ENCODE data around the gene LCE3E.
A peak's percentile ranks its signal among the peaks of the same experiment; 100 is the strongest.

Gene LCE3E

GRCh38 chr1:152546704-152547103 is 19.9 kb downstream of the LCE3E start:
- TF ChIP-seq SPI1 (IDR thresholded peaks at IDR 0.05; ENCODE audit: borderline replicate concordance, low read depth) (no peak), REST (IDR thresholded peaks at IDR 0.05; ENCODE audit: insufficient replicate concordance, low read depth) (no peak), GABPA (IDR thresholded peaks at IDR 0.05; ENCODE audit: low read depth) (peak; percentile 81), POLR2AphosphoS5 (IDR thresholded peaks at IDR 0.05; ENCODE audit: low read depth) (no peak), CTCF (IDR thresholded peaks at IDR 0.05; ENCODE audit: insufficient read depth, low read length) (no peak)
- peak; percentile 14 to 52 for DNase-seq (ENCODE audit: low read depth in 1 of 2, low spot score in 1 of 2)
- no peak overlapping the region for H3K4me3 ChIP-seq (replicated peaks; ENCODE audit: insufficient read depth, low read length)
- no peak overlapping the region for H3K27ac ChIP-seq (replicated peaks)
- no peaks in the 10 kb centered on the region for H3K27me3 ChIP-seq (ENCODE audit: insufficient read depth, poor library complexity, severe bottlenecking)

- Histone ChIP-seq H3K27ac (replicated peaks) (no peak overlapping the region), H3K27me3 (ENCODE audit: insufficient read depth, poor library complexity, severe bottlenecking) (no peaks in the 10 kb centered on the region), H3K4me3 (replicated peaks; ENCODE audit: insufficient read depth, low read length) (no peak overlapping the region)
- no peak for DNase-seq (ENCODE audit: low read depth in 1 of 2, low spot score in 1 of 2)
- TF ChIP-seq GABPA (IDR thresholded peaks at IDR 0.05; ENCODE audit: low read depth) (no peak), CTCF (IDR thresholded peaks at IDR 0.05; ENCODE audit: insufficient read depth, low read length) (no peak), POLR2AphosphoS5 (IDR thresholded peaks at IDR 0.05; ENCODE audit: low read depth) (no peak), REST (IDR thresholded peaks at IDR 0.05; ENCODE audit: insufficient replicate concordance, low read depth) (no peak), SPI1 (IDR thresholded peaks at IDR 0.05; ENCODE audit: borderline replicate concordance, low read depth) (no peak)
These were observed 22.8 kb downstream of the LCE3E start for GRCh38 chr1:152543820-152544219.

GRCh38 chr1:152539901-152540300 is 26.7 kb downstream of the LCE3E start:
- no peak for TF ChIP-seq SPI1 (IDR thresholded peaks at IDR 0.05; ENCODE audit: borderline replicate concordance, low read depth)
- no peak for TF ChIP-seq GABPA (IDR thresholded peaks at IDR 0.05; ENCODE audit: low read depth)
- no peak for TF ChIP-seq CTCF (IDR thresholded peaks at IDR 0.05; ENCODE audit: insufficient read depth, low read length)
- no peak for DNase-seq (ENCODE audit: low read depth in 1 of 2, low spot score in 1 of 2)
- Histone ChIP-seq H3K27me3 (ENCODE audit: insufficient read depth, poor library complexity, severe bottlenecking) (no peaks in the 10 kb centered on the region), H3K4me3 (replicated peaks; ENCODE audit: insufficient read depth, low read length) (no peak overlapping the region), H3K27ac (replicated peaks) (no peak overlapping the region)

GRCh38 chr1:152537496-152537895 is 29.1 kb downstream of the LCE3E start:
- no peak for DNase-seq (ENCODE audit: low read depth in 1 of 2, low spot score in 1 of 2)
- no peak for TF ChIP-seq SPI1 (IDR thresholded peaks at IDR 0.05; ENCODE audit: borderline replicate concordance, low read depth)
- no peak for TF ChIP-seq POLR2AphosphoS5 (IDR thresholded peaks at IDR 0.05; ENCODE audit: low read depth)
- Histone ChIP-seq H3K4me3 (replicated peaks; ENCODE audit: insufficient read depth, low read length) (no peak overlapping the region), H3K27me3 (ENCODE audit: insufficient read depth, poor library complexity, severe bottlenecking) (no peaks in the 10 kb centered on the region), H3K27ac (replicated peaks) (no peak overlapping the region)

Measured in HL-60 (cell line).